Mesenchymal stem cell (in vitro differentiated cells and primary cell): ENCODE measurements around the gene PHKG1.

Experiments
- DNase-seq: peaks from one replicate; pipeline ENCODE4 v3.0.0-alpha.2; 2013
- H2AFZ ChIP-seq: one replicate; pipeline ENCODE4 v1.6.1; 2013; ENCODE audit warnings: low read depth, mild to moderate bottlenecking, control low read depth, inconsistent platforms, low read length, moderate library complexity
- H2AK5ac ChIP-seq: 2 replicates; pipeline ENCODE4 v1.6.1; 2013; ENCODE audit warnings: low read length, moderate library complexity, mild to moderate bottlenecking, inconsistent platforms; ENCODE audit not compliant: severe bottlenecking
- H2BK120ac ChIP-seq: one replicate; pipeline ENCODE4 v1.6.1; 2013; ENCODE audit warnings: low read depth, mild to moderate bottlenecking, inconsistent platforms, low read length, moderate library complexity
- H2BK12ac ChIP-seq, 2 experiments: one replicate each; pipeline ENCODE4 v1.6.1; 2013; ENCODE audit warnings: inconsistent platforms in 2 of 2, low read length in 2 of 2, mild to moderate bottlenecking in 2 of 2, moderate library complexity in 2 of 2, control low read depth in 1 of 2
- H2BK15ac ChIP-seq: one replicate; pipeline ENCODE4 v1.6.1; 2013; ENCODE audit warnings: mild to moderate bottlenecking, low read depth, inconsistent platforms; ENCODE audit not compliant: poor library complexity, severe bottlenecking
- H2BK5ac ChIP-seq: 2 replicates; pipeline ENCODE4 v1.6.1; 2013; ENCODE audit warnings: low read depth, mild to moderate bottlenecking, low read length, control low read depth, inconsistent platforms; ENCODE audit not compliant: poor library complexity, severe bottlenecking
- H3K14ac ChIP-seq, 2 experiments: one replicate each; pipeline ENCODE4 v1.6.1; 2013; ENCODE audit warnings: inconsistent platforms in 2 of 2, low read length in 2 of 2, control low read depth in 1 of 2, mild to moderate bottlenecking in 1 of 2, moderate library complexity in 1 of 2
- H3K18ac ChIP-seq, 2 experiments: one replicate each; pipeline ENCODE4 v1.6.1; 2013; ENCODE audit warnings: inconsistent platforms in 2 of 2, low read length in 2 of 2, control low read depth in 1 of 2, low read depth in 1 of 2, mild to moderate bottlenecking in 1 of 2
- H3K23ac ChIP-seq, 2 experiments: one replicate each; pipeline ENCODE4 v1.6.1; 2013; ENCODE audit warnings: inconsistent platforms in 2 of 2, low read length in 2 of 2, mild to moderate bottlenecking in 2 of 2, moderate library complexity in 2 of 2, control low read depth in 1 of 2
- H3K27ac ChIP-seq: 2 replicates; pipeline ENCODE4 v1.5.1; 2013; ENCODE audit warnings: mild to moderate bottlenecking, moderate library complexity, low read length, control low read depth, inconsistent platforms; ENCODE audit not compliant: poor library complexity, severe bottlenecking
- H3K27me3 ChIP-seq, 2 experiments: 2 replicates each; pipeline versions ENCODE4 v1.6.1 to v1.7.0; 2013; ENCODE audit warnings: low read length in 2 of 2, mild to moderate bottlenecking in 2 of 2, moderate library complexity in 2 of 2, control low read depth in 1 of 2, inconsistent platforms in 1 of 2; ENCODE audit not compliant: control insufficient read depth in 1 of 2, insufficient read depth in 1 of 2
- H3K36me3 ChIP-seq, 2 experiments: 2 replicates each; pipeline versions ENCODE4 v1.6.1 to v1.7.0; 2013; ENCODE audit warnings: low read length in 2 of 2, control low read depth in 1 of 2, inconsistent platforms in 1 of 2, low read depth in 1 of 2, mild to moderate bottlenecking in 1 of 2; ENCODE audit not compliant: insufficient read depth in 2 of 2, control insufficient read depth in 1 of 2
- H3K4ac ChIP-seq, 2 experiments: one replicate each; pipeline ENCODE4 v1.6.1; 2013; ENCODE audit warnings: inconsistent platforms in 2 of 2, low read length in 2 of 2, mild to moderate bottlenecking in 2 of 2, moderate library complexity in 2 of 2, control low read depth in 1 of 2, low read depth in 1 of 2
- H3K4me1 ChIP-seq: 2 replicates; pipeline ENCODE4 v1.6.1; 2013; ENCODE audit warnings: low read depth, low read length, control low read depth; ENCODE audit not compliant: control insufficient read depth, insufficient read depth
- H3K4me2 ChIP-seq: 2 replicates; pipeline ENCODE4 v1.6.1; 2013; ENCODE audit warnings: low read length, mild to moderate bottlenecking, inconsistent platforms; ENCODE audit not compliant: poor library complexity, severe bottlenecking
- H3K4me3 ChIP-seq, 2 experiments: 2 replicates each; pipeline versions ENCODE4 v1.5.1 to v1.7.0; 2013; ENCODE audit warnings: low read length in 2 of 2, mild to moderate bottlenecking in 2 of 2, control low read depth in 1 of 2, low read depth in 1 of 2; ENCODE audit not compliant: insufficient read depth in 1 of 2
- H3K79me1 ChIP-seq: replicated peaks from 2 replicates; pipeline ENCODE4 v1.6.1; 2013; ENCODE audit warnings: mild to moderate bottlenecking, control low read depth, low read length, inconsistent platforms; ENCODE audit not compliant: poor library complexity, severe bottlenecking
- H3K9ac ChIP-seq: 2 replicates; pipeline ENCODE4 v1.7.0; 2013; ENCODE audit warnings: mild to moderate bottlenecking, low read length, moderate library complexity
- H3K9me3 ChIP-seq: 2 replicates; pipeline ENCODE4 v1.7.0; 2013; ENCODE audit warnings: mild to moderate bottlenecking, low read length; ENCODE audit not compliant: control insufficient read depth
- H4K8ac ChIP-seq: one replicate; pipeline ENCODE4 v1.6.1; 2013; ENCODE audit warnings: inconsistent platforms, mild to moderate bottlenecking, low read length, moderate library complexity
- H4K91ac ChIP-seq: one replicate; pipeline ENCODE4 v1.6.1; 2013; ENCODE audit warnings: mild to moderate bottlenecking, low read length, inconsistent platforms
- WGBS: methylation state at CpG from one replicate; pipeline ENCODE4 v1.1.7; 2013; ENCODE audit warnings: mixed read lengths; 5-methylcytosine and 5-hydroxymethylcytosine counted together

The PHKG1 gene

GRCh38 chr7:56079450-56080185 lies 13.1 kb downstream of the PHKG1 start:
- H2BK120ac ChIP-seq, result no peak overlapping the region
- no peak overlapping the region for H2BK15ac ChIP-seq
- H3K4ac ChIP-seq, result no peak overlapping the region
- no peak overlapping the region for H2BK12ac ChIP-seq
- 85% methylated on average over 10 of the region's 12 CpGs for WGBS
- DNase-seq, result no peak
- H3K79me1 ChIP-seq, result peaks cover 4% of the 10 kb centered on the region
- H3K4me2 ChIP-seq, result no peak overlapping the region
- no peaks in the 10 kb centered on the region for H3K4me1 ChIP-seq
- H2BK5ac ChIP-seq, result no peak overlapping the region
- H3K27ac ChIP-seq, result no peak overlapping the region
- no peak overlapping the region for H2AK5ac ChIP-seq
- no peaks in the 10 kb centered on the region for H3K27me3 ChIP-seq
- no peak overlapping the region for H3K14ac ChIP-seq
- no peak overlapping the region for H4K8ac ChIP-seq
- H3K36me3 ChIP-seq, result peaks cover 65 to 70% of the 10 kb centered on the region in 2 experiments
- no peak overlapping the region for H3K18ac ChIP-seq
- H3K9me3 ChIP-seq, result no peaks in the 10 kb centered on the region
- H3K9ac ChIP-seq, result peak overlapping the region; percentile 63
- H4K91ac ChIP-seq, result peak overlapping the region; percentile 22
- H2AFZ ChIP-seq, result no peak overlapping the region
- no peak overlapping the region for H3K4me3 ChIP-seq
- H3K23ac ChIP-seq, result no peak overlapping the region

GRCh38 chr7:56078196-56078595 lies 14.6 kb downstream of the PHKG1 start:
- Histone ChIP-seq H2BK120ac (no peak overlapping the region), H2BK12ac (no peak overlapping the region), H3K9ac (no peak overlapping the region), H3K27me3 (no peaks in the 10 kb centered on the region), H4K91ac (no peak overlapping the region), H2BK15ac (no peak overlapping the region), H3K36me3 (peaks cover 68 to 69% of the 10 kb centered on the region in 2 experiments), H3K79me1 (peaks cover 4% of the 10 kb centered on the region), H3K27ac (no peak overlapping the region), H3K4me3 (no peak overlapping the region), H3K23ac (no peak overlapping the region), H2BK5ac (no peak overlapping the region), H2AK5ac (no peak overlapping the region), H2AFZ (no peak overlapping the region), H3K18ac (no peak overlapping the region), H3K14ac (no peak overlapping the region), H3K4me2 (no peak overlapping the region), H3K4me1 (peaks cover 2% of the 10 kb centered on the region), H4K8ac (no peak overlapping the region), H3K9me3 (no peaks in the 10 kb centered on the region), H3K4ac (no peak overlapping the region)
- DNase-seq, result no peak
- 97% methylated on average over 16 of the region's 16 CpGs for WGBS

GRCh38 chr7:56077681-56078080 lies 15.1 kb downstream of the PHKG1 start:
- Histone ChIP-seq H3K14ac (no peak overlapping the region), H2AK5ac (no peak overlapping the region), H2AFZ (no peak overlapping the region), H4K8ac (no peak overlapping the region), H3K27me3 (no peaks in the 10 kb centered on the region), H3K79me1 (peaks cover 9% of the 10 kb centered on the region), H3K4me2 (no peak overlapping the region), H3K36me3 (peaks cover 72 to 73% of the 10 kb centered on the region in 2 experiments), H2BK12ac (no peak overlapping the region), H3K27ac (no peak overlapping the region), H3K9me3 (no peaks in the 10 kb centered on the region), H2BK120ac (no peak overlapping the region), H3K4ac (no peak overlapping the region), H3K4me3 (no peak overlapping the region), H2BK15ac (no peak overlapping the region), H3K23ac (no peak overlapping the region), H3K4me1 (peaks cover 2% of the 10 kb centered on the region), H3K18ac (no peak overlapping the region), H2BK5ac (no peak overlapping the region), H3K9ac (no peak overlapping the region), H4K91ac (no peak overlapping the region)
- DNase-seq, result no peak
- WGBS, result 100% methylated on average over 2 of the region's 3 CpGs

- H3K23ac ChIP-seq, result no peak overlapping the region
- H4K8ac ChIP-seq, result peak overlapping the region; percentile 90
- no peak overlapping the region for H2AFZ ChIP-seq
- H2BK12ac ChIP-seq, result no peak overlapping the region
- peaks cover 2% of the 10 kb centered on the region for H3K4me1 ChIP-seq
- peak; percentile 82 for DNase-seq
- H3K27me3 ChIP-seq, result no peaks in the 10 kb centered on the region
- no peak overlapping the region for H2BK5ac ChIP-seq
- H3K4me3 ChIP-seq, result no peak overlapping the region
- whole genome bisulfite sequencing, result 14% methylated on average over 15 of the region's 19 CpGs
- no peak overlapping the region for H3K4me2 ChIP-seq
- H3K14ac ChIP-seq, result no peak overlapping the region
- peaks cover 55 to 67% of the 10 kb centered on the region in 2 experiments for H3K36me3 ChIP-seq
- no peak overlapping the region for H2BK120ac ChIP-seq
- H3K4ac ChIP-seq, result no peak overlapping the region
- H4K91ac ChIP-seq, result no peak overlapping the region
- H3K9me3 ChIP-seq, result no peaks in the 10 kb centered on the region
- H3K27ac ChIP-seq, result no peak overlapping the region
- H2BK15ac ChIP-seq, result no peak overlapping the region
- no peak overlapping the region for H3K18ac ChIP-seq
- peaks cover 14% of the 10 kb centered on the region for H3K79me1 ChIP-seq
- no peak overlapping the region for H2AK5ac ChIP-seq
- H3K9ac ChIP-seq, result no peak overlapping the region
Observed at GRCh38 chr7:56074371-56074791, 18.4 kb downstream of the PHKG1 start.
